SHP77 (cell line): ENCODE data around the gene GRIN3B.

Experiments
- DNase-seq, 2 experiments: peaks; one replicate each; lab custom pipeline; 2025; lab: John Stamatoyannopoulos, UW

The GRIN3B gene

GRCh38 chr19:1041835-1042685 is 41.8 kb downstream of the GRIN3B start:
- no peak for DNase-seq

GRCh38 chr19:1042689-1043511 is 42.7 kb downstream of the GRIN3B start:
- no peak for DNase-seq

GRCh38 chr19:1045247-1045603 is 45.0 kb downstream of the GRIN3B start:
- DNase-seq = peak; percentile 63 to 73

GRCh38 chr19:1046117-1046626 is 46.0 kb downstream of the GRIN3B start:
- DNase-seq = no peak

- DNase-seq = no peak
These were observed 46.8 kb downstream of the GRIN3B start for GRCh38 chr19:1046836-1047695.

- no peak for DNase-seq
These were observed 47.5 kb downstream of the GRIN3B start for GRCh38 chr19:1047696-1048147.

GRCh38 chr19:1049106-1049505 is 48.9 kb downstream of the GRIN3B start:
- no peak for DNase-seq

- no peak for DNase-seq
These were observed 49.6 kb downstream of the GRIN3B start for GRCh38 chr19:1049800-1050199.

- no peak for DNase-seq
These were observed 51.0 kb downstream of the GRIN3B start for GRCh38 chr19:1050989-1051788.

- no peak for DNase-seq
These were observed 51.6 kb downstream of the GRIN3B start for GRCh38 chr19:1051791-1052190.

GRCh38 chr19:1052349-1052975 is 52.2 kb downstream of the GRIN3B start:
- DNase-seq = no peak

- DNase-seq = no peak
These were observed 53.2 kb downstream of the GRIN3B start for GRCh38 chr19:1053176-1054101.

- DNase-seq = no peak
These were observed 54.1 kb downstream of the GRIN3B start for GRCh38 chr19:1054102-1055027.

- DNase-seq = no peak
These were observed 54.8 kb downstream of the GRIN3B start for GRCh38 chr19:1055028-1055425.

GRCh38 chr19:1055886-1056620 is 55.8 kb downstream of the GRIN3B start:
- no peak for DNase-seq

GRCh38 chr19:1057176-1057855 is 57.1 kb downstream of the GRIN3B start:
- DNase-seq = peak in 1 of 2 experiments; percentile 25

GRCh38 chr19:1058112-1058511 is 57.9 kb downstream of the GRIN3B start:
- DNase-seq = no peak
